SU-DHL-6 (cell line): Measurements from ENCODE around the gene HORMAD2.

Experiments used
- H2AFZ ChIP-seq: fragments of 200-600 bp; sonication (generic); 2 replicates; pipeline ENCODE4 v1.6.1; 2014; ENCODE audit warnings: low read depth, mild to moderate bottlenecking, moderate library complexity, mixed read lengths, antibody characterized with exemption, low read length; ENCODE audit not compliant: severe bottlenecking
- H3F3A ChIP-seq: fragments of 200-600 bp; shearing (Covaris generic); 2 replicates; pipeline ENCODE4 v1.6.0; 2016; ENCODE audit warnings: antibody characterized with exemption, mild to moderate bottlenecking; ENCODE audit not compliant: insufficient read depth
- H3K27ac ChIP-seq: fragments of 200-600 bp; sonication (generic); 2 replicates; pipeline ENCODE4 v1.5.1; 2016; ENCODE audit warnings: low read depth, mild to moderate bottlenecking, low read length, moderate library complexity, mixed read lengths
- H3K27me3 ChIP-seq: fragments of 200-600 bp; sonication (generic), shearing (Covaris generic); 2 replicates; pipeline ENCODE4 v1.6.0; 2014; ENCODE audit warnings: mild to moderate bottlenecking, low read length
- H3K36me3 ChIP-seq: fragments of 200-600 bp; sonication (generic); 2 replicates; pipeline ENCODE4 v1.6.1; 2014; ENCODE audit warnings: mild to moderate bottlenecking, low read length, mixed read lengths
- H3K4me2 ChIP-seq: fragments of 300-600, 200-600 bp; shearing (Covaris generic), sonication (generic); 2 replicates; pipeline ENCODE4 v1.6.0; 2014; ENCODE audit warnings: low read length, low read depth, mild to moderate bottlenecking; ENCODE audit not compliant: poor library complexity, severe bottlenecking
- H3K4me3 ChIP-seq: fragments of 200-600 bp; sonication (generic); 2 replicates; pipeline ENCODE4 v1.5.1; 2014; ENCODE audit warnings: antibody characterized with exemption, low read length, mild to moderate bottlenecking, mixed read lengths; ENCODE audit not compliant: insufficient read depth, poor library complexity, severe bottlenecking
- H3K79me2 ChIP-seq: fragments of 200-600 bp; sonication (generic); 2 replicates; pipeline ENCODE4 v1.6.1; 2014; ENCODE audit warnings: mild to moderate bottlenecking, low read length, moderate library complexity; ENCODE audit not compliant: insufficient read depth
- H3K9ac ChIP-seq: fragments of 200-600 bp; sonication (generic); 2 replicates; pipeline ENCODE4 v1.7.0; 2014; ENCODE audit warnings: mild to moderate bottlenecking, low read length
- H3K9me2 ChIP-seq: fragments of 200-600 bp; sonication (generic); replicated peaks from 2 replicates; pipeline ENCODE4 v1.6.1; 2014; ENCODE audit warnings: low read length; ENCODE audit not compliant: insufficient read depth
- H3K9me3 ChIP-seq: fragments of 200-600 bp; sonication (generic); 2 replicates; pipeline ENCODE4 v1.6.1; 2014; ENCODE audit warnings: low read length, mixed read lengths; ENCODE audit not compliant: insufficient read depth
- H4K20me1 ChIP-seq: fragments of 200-600 bp; sonication (generic); 2 replicates; pipeline ENCODE4 v1.6.1; 2014; ENCODE audit warnings: low read depth, mild to moderate bottlenecking, antibody characterized with exemption, low read length, moderate library complexity, mixed read lengths
- CTCF ChIP-seq: fragments of 200-600 bp; sonication (generic); IDR thresholded peaks from one replicate; pipeline ENCODE4 v1.5.1; 2017; ENCODE audit warnings: antibody characterized with exemption, mild to moderate bottlenecking, low read length, moderate library complexity; ENCODE audit not compliant: insufficient read depth, poor library complexity, severe bottlenecking
- EZH2phosphoT487 ChIP-seq: fragments of 200-600 bp; sonication (generic), shearing (Covaris generic); conservative IDR thresholded peaks from 2 replicates; pipeline ENCODE4 v1.6.1; 2018; ENCODE audit warnings: mild to moderate bottlenecking, antibody characterized with exemption, low read length, moderate library complexity, mixed read lengths

Gene HORMAD2

GRCh38 chr22:30220338-30221012 is 140.2 kb downstream of the HORMAD2 start:
- H4K20me1 ChIP-seq, result no peaks in the 10 kb centered on the region
- no peaks in the 10 kb centered on the region for H3K9me2 ChIP-seq
- no peaks in the 10 kb centered on the region for H3K9me3 ChIP-seq
- H3K4me3 ChIP-seq, result no peak overlapping the region
- no peak overlapping the region for H3K4me2 ChIP-seq
- H2AFZ ChIP-seq, result no peak overlapping the region
- H3K9ac ChIP-seq, result no peak overlapping the region
- no peaks in the 10 kb centered on the region for H3K79me2 ChIP-seq
- no peaks in the 10 kb centered on the region for H3K36me3 ChIP-seq
- H3F3A ChIP-seq, result no peaks in the 10 kb centered on the region
- TF ChIP-seq CTCF, result no peak
- TF ChIP-seq EZH2phosphoT487, result no peak
- H3K27me3 ChIP-seq, result no peaks in the 10 kb centered on the region
- H3K27ac ChIP-seq, result no peak overlapping the region

GRCh38 chr22:30221121-30221992 is 141.1 kb downstream of the HORMAD2 start:
- Histone ChIP-seq H3K4me3 (no peak overlapping the region), H3K4me2 (no peak overlapping the region), H2AFZ (no peak overlapping the region), H3K79me2 (no peaks in the 10 kb centered on the region), H3K9ac (no peak overlapping the region), H3K9me2 (no peaks in the 10 kb centered on the region), H4K20me1 (no peaks in the 10 kb centered on the region), H3K27ac (no peak overlapping the region), H3K9me3 (no peaks in the 10 kb centered on the region), H3K27me3 (no peaks in the 10 kb centered on the region), H3F3A (no peaks in the 10 kb centered on the region), H3K36me3 (no peaks in the 10 kb centered on the region)
- no peak for TF ChIP-seq CTCF
- no peak for TF ChIP-seq EZH2phosphoT487

- H3F3A ChIP-seq, result no peaks in the 10 kb centered on the region
- no peak overlapping the region for H3K9ac ChIP-seq
- no peaks in the 10 kb centered on the region for H3K36me3 ChIP-seq
- no peak overlapping the region for H2AFZ ChIP-seq
- no peaks in the 10 kb centered on the region for H3K27me3 ChIP-seq
- TF ChIP-seq EZH2phosphoT487, result no peak
- TF ChIP-seq CTCF, result no peak
- no peaks in the 10 kb centered on the region for H4K20me1 ChIP-seq
- H3K4me3 ChIP-seq, result no peak overlapping the region
- no peaks in the 10 kb centered on the region for H3K9me2 ChIP-seq
- no peak overlapping the region for H3K27ac ChIP-seq
- no peaks in the 10 kb centered on the region for H3K9me3 ChIP-seq
- no peaks in the 10 kb centered on the region for H3K79me2 ChIP-seq
- H3K4me2 ChIP-seq, result no peak overlapping the region
Measured at GRCh38 chr22:30222321-30222720, 142.1 kb downstream of the HORMAD2 start.
